GOT3 (cell line): ENCODE data around the gene MGLL.

Experiments
- DNase-seq: peaks from one replicate; lab custom pipeline; 2025; ENCODE audit warnings: mixed read lengths; lab: John Stamatoyannopoulos, UW

The MGLL gene

DNA sequence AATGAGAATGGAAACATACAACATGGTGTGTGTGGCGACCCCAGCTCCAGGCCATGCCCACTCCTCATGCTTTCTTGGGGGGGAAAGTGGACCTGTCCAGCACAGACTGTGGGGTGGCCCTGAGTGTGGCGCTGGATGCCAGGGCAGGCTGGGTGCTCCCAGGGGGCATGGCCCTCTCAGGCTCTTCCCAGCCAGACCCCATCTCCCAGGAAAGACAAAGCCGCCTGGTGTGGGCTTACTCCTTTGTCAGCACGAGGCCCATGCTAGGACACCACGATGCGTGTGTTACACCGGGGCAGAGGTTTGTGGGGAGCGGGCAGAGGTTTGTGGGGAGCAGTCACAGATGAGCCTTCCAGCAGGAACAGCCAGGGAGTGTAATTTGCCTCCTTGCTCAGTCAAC is 81.1 kb downstream of the MGLL start:
- DNase-seq: no peak

DNA sequence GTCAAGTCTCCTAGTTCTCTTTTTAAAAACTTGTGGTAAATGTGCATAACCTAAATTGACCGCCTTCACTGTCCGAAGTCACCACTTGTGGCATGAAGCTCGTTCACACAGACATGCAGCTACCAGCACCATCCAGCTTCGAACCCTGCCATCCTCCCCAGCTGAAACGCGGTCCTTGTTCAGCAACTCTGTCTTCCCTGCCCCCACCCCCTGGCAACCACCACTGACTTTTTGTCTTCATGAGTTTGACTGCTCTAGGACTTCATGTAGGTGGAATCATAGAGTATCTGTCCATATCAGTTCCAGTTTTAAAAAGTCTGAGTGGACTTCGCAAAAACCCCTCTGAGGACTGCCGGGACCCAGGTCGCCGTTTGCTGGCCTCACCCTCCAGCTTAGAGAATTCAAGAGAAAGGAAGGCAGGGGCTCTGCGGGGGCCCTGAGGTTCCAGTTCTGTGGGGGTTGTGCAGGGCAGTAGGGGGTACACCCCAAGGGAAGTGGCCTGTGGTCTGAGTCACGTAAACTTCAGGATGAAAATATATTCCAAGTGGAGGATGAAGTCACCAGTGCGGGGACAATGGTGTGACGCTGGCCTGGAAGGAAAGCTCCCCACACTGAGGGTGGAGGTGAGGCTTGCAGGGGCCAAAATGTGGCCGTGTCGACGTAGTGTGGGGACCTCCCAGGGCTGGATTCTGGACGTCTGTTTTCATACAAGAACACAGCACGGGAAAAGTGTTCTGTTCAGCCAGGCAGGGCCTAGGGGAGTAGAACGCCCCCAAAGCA is 82.0 kb downstream of the MGLL start:
- no peak for DNase-seq

DNA sequence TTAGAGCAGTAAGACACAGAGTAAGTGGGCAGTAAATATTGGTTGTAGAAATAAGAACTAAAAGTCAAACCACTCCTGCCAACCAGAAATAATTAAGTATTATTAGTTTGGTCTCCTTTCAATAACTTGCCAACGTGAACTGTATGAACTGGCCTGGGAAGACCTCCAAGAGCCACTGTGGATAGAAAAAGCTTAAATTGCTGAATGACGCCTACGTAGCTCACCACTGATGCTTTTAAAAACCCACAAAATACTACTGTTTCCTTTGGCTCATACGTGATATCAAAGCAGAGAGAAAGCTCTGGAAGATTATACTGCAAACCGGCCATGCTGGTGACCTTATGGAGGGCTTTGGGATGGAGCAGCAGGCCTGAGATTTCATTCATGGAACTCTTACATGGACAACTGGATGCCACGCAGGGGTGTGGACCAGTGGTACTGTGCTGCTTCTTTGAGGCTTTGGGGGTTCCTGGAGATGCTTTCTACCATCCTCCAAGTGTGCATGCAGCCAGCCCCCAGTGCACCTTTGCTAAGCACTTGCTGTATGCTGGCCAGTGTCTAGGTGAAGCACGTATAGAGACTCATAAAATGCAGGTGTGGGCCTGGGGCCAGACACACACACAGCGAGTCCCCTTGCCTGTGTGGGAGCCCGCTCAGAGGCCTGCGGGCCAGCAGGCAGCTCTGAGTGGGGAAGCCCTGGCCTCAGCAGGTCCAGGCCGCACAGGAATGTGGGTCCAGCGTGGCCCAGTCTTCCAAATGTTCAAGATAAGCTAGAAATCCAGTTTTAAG is 82.8 kb downstream of the MGLL start:
- DNase-seq: no peak

DNA sequence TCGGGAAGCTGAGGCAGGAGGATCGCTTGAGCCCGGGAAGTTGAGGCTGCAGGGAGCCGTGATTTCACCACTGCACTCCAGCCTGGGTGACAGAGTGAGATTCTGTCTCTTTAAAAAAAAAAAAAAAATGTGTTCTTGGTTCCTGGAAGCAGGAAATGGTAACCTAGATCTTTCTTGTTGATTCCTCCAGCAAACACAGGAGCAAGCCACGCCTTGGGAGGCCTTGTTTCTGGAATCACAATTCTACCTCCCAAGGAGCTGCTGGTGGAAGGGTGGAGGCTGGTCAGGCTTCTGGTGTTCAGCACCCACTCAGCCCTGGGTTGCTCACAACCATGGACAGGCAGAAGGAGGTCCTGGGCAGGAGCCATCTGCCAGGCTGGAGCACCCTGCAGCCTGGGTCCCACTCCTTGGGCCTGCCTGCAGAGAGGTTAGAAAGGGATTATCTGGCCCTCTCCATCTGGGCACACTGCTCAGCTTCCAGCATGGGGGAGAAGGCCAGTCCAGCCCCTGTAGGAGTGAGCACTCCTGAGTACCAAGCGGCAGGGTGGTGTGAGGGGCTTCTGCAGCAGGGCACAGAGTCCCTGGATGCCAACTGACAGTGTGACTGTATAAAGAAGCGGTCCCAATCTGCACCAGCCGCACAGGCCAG is 84.0 kb downstream of the MGLL start:
- DNase-seq: no peak

DNA sequence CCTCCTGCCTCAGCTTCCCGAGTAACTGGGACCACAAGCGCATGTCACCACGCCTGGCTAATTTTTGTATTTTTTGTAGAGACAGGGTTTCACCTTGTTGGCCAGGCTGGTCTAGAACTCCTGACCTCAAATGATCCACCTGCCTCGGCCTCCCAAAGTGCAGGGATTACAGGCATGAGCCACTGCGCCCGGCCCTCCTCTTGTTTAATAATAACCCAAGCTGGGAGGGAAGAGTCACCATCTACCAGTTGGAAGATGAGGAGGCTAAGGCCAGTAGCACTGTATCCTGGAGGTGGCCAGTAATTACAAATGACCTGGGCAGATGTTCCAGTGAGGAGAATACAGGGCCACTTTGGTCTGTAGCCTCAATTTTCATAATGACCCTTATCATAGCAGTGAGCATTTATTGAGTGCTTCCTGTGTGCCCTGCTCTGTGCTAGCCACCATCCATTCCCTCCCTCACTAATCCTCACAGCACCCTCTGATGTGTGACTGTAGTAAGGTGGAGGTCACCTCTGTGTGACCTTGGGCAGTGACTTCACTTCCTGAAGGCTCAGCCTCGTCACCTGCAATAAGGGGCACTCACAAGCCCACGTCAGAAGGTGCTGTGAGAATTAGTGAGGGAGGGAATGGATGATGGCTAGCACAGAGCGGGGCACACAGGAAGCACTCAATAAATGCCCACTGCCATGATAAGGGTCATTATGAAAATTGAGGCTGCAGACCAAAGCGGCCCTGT is 85.3 kb downstream of the MGLL start:
- no peak for DNase-seq

DNA sequence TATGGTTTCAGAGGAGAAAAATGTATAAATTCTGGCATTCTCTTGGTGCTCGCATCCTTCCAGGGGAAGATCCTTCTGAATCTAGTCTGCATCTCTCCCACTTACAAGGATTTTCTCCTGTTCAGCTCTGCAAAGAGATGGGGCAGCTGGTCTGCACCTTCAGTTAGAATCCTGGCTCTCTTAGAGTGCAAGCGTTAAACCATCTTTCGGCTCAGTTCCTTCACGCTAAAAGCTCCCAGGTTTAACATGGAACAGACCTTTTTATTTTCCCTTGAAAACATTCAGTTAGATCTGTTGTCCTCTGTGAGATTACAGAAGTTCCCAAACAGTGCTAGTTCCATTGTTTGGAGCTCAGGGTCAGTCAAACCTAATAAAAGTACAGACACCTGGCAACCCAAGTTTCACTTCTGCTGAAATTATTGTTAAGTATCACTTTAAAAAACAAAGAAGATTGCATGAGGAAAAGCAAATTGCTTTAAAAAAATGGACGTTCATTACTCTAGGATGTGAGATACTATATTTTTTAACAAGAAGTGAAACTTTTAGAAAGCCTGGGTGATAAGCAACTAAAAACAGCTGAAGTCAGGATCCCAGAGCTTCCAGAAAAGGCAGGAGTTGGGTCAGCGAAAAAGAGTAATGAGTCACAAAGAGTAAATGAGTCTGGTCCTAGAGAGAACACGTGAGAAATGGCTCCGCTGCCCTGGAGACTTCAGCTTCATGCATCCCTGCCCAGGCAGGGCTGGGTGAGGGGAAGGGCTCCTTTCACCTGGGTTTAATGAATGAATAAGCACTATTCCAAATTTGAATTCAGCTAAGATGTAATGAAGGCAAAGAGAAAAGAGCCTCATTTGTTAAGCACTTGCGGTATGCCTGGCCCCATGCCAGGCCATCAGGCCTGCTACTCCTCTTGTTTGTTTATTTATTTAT is 86.3 kb downstream of the MGLL start:
- DNase-seq: no peak

DNA sequence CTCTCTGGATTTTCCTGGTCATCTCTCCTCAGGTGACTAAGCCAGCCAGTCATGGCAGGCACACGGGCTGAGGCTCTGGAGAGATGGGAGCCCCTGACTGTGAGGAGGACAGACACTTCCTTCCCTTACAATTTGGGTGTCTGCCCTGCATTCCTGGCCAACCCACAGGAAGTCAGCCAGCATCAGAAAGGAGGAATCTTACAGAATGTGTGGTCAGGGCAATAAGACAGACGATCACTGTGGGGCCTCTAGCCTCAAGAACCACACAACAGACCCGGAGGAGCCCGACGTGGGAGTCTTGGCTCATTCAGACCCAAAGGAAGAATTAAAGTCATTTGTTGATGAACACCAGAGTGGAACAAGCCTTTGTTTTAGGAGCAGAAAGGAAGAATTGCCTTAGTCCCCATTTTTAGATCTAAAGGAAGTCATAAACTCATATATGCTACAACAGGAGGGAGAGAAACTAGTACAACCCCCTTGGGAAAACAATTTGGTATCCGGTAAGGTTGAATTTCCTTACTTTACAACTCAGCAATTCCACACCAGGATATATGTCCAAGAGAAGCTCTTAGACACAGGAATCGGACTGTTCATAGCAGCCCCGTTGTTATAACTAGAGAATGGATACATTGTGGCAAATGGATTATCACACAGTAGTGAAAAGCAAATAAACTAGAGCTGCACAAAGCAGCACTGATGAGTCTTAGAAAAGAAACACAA is 87.4 kb downstream of the MGLL start:
- peak; percentile 31 for DNase-seq

DNA sequence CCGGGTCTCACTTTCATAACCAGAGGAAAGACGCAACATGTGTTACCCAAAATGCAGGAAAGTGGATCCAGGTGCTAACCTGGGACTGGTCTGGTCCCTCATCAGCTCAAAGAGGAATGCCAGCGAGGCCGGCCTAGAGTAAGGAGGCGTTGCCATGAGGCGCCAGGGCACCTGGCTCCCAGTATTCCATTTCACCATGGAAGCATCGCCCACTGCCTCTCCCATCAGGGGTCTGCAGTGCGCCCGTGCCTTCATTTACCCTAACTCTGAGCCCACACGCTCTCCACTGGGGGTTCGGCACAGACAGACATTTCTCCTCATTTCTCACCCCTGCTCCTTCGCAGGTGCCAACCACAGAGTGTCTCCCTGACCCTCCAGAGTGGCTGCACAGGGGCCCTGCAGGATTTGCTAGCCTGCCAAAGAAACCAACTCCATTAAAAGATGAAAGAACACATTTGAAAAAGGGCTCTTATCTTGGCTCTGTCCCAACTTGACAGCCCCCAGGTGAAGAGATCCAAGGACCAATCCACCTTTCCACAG is 88.1 kb downstream of the MGLL start:
- DNase-seq: no peak

DNA sequence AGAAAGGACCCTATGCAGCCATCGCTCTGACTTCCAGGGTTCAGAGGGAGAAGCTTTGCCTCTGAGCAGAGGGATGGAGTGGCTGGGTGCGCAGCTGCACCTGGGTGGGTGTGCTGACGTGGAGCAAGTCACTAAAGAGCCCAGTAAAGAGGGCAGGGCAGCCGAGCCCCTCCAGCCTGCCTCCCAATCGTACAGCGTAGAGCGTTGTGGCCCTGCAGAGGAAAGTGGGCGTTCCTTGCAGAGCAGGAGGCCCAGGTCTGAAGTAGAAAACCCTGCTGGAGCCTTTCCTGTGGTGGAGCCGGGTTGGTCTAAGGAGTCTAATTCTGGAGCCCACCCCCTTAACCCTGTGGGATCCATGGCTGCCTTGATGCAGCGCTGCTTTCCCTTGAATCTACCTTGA is 88.5 kb downstream of the MGLL start:
- DNase-seq: no peak

DNA sequence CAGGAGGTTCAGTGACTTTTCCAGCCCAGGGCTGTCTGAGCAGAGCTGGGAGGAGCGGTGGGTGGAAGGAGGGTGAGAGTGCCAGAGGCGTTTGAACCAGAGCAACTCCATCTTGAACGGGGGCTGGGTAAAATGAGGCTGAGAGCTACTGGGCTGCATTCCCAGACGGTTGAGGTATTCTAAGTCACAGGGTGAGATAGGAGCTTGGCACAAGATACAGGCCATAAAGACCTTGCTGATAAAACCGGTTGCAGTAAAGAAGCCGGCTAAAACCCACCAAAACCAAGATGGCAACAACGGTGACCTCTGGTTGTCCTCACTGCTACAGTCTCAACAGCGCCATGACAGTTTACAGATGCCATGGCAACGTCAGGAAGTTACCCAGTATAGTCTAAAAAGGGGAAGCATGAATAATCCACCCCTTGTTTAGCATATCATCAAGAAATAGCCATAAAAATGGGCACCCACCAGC is 89.4 kb downstream of the MGLL start:
- DNase-seq: no peak

DNA sequence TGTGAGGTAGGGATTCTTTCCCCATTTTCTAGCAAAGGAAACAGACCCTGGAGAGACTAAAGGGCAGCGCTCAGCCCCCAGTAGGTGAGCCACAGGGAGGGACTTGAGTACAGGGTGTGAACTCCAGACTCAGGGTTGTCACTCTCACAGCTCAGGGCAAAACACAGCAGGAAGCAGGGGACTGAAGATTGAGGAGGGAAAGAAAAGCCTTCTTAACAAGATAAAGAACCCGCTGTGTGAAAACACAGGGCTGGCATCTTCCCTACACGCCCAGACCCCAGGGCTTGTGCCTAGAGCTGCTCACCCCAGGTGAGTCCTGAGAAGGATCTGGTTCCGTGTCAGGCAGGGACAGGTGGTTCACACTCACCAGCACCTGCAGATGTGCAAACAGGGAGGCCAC is 90.0 kb downstream of the MGLL start:
- no peak for DNase-seq

DNA sequence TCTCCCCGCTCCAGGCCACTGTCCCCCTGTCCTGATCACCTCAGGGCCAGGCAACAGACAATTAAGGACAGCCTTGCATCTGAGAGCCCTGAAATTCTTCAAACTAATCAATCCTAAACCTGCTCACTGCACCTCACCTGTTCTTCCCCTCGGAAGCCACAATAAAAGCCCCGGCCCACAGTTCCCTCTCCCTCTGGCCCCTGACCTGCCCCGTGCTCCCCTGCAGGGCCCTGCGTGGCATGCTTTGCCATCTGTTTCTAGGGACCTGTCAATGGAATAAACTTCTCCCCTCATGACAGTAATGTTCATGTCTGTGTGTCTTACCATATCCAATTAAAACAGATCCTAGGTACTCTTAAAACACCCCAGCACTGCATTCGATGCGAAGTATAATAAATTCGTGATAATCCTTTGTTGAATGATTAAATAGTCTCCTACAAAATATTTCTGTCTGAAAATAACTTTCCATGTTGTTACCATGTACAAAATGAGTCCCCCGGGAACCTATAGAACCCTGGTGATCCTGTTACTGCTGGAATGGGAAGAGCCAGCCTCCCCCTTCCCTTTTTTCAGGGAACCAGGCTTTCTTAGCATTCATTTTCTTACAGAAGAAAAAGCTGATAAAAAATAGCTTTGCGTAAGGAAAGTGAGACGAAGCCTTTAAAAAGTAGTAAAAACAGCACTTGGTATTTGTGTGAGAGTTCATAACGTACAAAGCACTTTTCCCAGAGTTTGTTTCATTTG is 90.6 kb downstream of the MGLL start:
- DNase-seq: no peak

DNA sequence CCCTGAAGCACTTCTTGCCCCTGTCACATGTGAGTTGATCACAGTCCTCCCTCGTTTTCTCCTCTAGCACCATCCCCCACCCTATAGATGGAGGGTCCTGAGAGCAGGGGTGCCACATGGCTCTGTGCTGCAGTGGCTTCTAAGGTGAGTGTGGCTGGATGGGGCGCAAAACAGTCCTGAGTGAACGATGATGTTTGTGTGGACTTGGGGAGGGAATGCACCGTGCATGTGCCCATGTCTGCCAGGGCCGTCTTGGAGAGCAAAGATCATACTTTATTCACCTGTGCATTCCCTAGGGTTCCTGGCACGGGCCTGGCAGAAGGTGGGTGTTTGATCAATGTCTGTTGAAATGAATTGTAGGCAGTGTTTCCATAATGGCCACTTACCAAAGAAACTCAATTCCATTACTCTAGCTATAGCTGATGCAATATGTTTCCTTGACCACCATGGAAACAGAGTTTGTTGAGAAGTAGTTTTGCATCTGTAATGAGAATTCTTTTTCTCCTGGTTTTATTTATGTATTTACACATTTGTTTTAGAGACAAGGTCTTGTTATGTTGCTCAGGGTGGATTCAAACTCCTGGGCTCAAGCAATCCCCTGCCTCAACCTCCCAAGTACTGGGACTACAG is 91.5 kb downstream of the MGLL start:
- DNase-seq: no peak

DNA sequence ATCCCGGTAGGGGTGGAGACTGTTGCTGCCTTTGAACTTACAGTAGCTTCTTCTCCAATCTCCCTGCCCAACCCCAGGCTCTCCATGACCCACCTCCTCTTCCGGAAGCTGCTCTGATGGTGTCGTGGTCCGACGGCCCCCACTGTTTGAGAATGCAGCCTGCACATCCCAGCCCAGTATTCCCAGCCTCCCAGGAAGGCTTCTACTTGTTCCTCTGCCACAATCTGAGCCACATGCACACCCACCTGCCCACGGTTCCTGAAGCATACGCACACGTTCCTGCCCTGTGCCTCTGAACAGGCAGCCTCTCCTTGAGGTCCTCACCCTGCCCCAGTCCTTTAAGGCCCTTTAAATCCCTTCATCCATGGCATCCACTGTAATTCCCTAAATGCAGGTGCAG is 92.1 kb downstream of the MGLL start:
- DNase-seq: no peak

DNA sequence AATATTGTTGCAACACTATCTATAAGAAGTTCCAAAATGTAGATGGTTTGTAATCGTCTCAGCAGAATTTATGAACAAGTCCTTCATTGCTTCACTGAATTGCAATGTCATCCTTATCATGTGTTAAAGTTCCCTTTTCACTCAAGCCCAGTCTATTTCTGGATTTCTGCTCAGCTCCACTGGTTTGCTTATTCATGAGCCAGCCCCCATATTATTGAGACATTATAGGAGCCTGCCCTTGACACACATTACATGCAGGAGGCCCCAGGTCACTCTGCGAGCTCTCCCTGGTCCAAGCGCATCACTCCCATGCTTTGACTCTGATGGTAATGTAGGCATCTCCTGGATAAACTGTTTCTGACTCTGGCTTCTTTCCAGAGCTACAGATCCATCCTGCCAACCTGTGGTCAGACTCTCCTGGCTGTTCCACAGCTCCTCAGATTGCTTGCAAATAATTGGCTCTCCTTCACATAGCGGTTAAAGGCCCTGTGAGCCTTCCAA is 92.7 kb downstream of the MGLL start:
- no peak for DNase-seq

DNA sequence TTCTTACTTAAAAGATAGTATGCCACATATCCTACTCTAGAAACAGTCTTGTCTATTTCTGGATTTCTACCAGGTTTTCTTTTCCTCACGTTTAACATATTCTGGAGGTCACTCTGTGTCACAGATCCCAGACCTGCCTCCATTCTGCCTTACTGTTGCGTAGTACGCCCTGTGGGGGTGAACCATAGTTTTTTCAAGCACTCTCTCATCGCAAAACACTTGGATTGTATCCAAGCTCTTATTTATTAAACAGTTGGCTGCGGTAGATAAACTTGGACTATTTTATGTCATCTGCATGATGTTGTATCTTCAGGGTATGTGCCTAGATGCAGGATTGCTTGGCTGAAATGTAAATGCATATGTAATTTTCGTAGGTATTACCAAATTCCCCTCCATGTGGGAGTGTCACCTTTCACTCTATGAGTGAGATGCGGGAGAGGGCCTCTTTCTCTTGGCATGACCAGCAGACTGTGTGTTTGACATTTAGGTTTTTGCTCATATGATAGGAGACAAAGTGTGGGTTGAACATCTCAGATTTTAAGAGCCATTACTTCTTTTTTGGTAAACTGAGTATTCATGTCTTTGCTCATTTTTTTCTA is 93.8 kb downstream of the MGLL start:
- DNase-seq: no peak

DNA sequence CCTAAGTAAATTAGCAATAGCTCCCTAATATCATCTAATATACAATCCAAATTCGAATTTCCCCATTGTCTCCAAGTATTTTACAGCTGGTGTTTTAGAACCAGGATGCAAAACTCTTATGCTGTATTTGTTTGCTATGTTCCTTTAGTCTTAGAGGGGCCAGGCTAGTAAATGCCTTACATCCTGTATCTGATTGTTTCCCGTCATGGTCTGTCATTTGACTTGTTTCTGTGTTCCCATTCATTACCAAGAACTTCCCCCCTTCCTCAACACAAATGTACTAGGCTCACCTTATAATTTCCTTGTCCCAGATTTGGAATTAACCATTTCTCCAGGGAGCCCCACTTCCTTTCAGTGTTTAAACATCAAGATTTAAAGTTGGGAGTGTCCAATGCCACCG is 95.4 kb downstream of the MGLL start:
- DNase-seq: no peak

DNA sequence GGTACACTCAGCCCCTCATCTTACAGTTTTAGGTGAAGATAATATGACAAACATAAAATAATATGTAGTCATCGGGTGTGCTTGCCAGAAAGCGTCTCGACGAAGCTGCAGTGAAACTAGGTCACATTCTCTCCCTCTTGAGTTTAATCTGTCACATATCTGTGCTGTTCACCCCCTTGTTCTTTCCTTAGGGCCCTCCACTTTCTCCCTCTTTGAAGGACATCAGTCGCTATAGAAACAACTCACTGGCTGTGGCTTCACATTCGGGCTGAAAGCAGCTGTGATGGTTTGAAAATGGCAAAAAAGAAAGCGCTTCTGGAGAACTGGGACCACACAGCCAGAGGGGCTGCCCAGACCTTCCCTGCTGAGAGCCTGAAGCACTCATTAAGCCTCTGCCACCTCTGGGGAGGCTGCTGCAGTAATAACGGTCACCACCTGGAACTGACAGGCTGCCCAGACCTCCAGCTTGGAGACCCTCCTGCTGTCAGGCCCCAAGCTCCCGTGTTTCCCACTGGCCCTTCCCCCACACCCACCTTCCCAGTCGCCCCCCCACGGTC is 99.2 kb downstream of the MGLL start:
- DNase-seq: no peak
